AG20443 (cell line): ENCODE results near the gene LMNA.
"Not testable (repeated sequence)": the region's sequence is repeated elsewhere in the genome, so short reads cannot be mapped to it uniquely, and the experiment has no call there.

ENCODE experiments used
- DNase-seq: peaks from one replicate; pipeline ENCODE4 v3.0.0; 2012; ENCODE audit warnings: low spot score, mixed read lengths

Gene LMNA

GRCh38 chr1:156114101-156114918 lies at the start of gene LMNA:
TSS of gene LMNA (plus strand) at chr1:156114711. CDS start at chr1:156114919, 208 bp downstream.
- DNase-seq = peak; percentile 92

- DNase-seq = no peak
These were observed 49.3 kb upstream of the LMNA start for GRCh38 chr1:156065212-156065611.

- no peak for DNase-seq
These were observed 48.6 kb upstream of the LMNA start for GRCh38 chr1:156065871-156066270.

- no peak for DNase-seq
These were observed 47.2 kb upstream of the LMNA start for GRCh38 chr1:156067262-156067661.

- DNase-seq = no peak
These were observed 44.7 kb upstream of the LMNA start for GRCh38 chr1:156069490-156070455.

GRCh38 chr1:156070548-156070947 lies 44.0 kb upstream of the LMNA start:
- no peak for DNase-seq

GRCh38 chr1:156071332-156071816 lies 43.1 kb upstream of the LMNA start:
- DNase-seq = not testable (repeated sequence)

GRCh38 chr1:156072251-156072650 lies 42.3 kb upstream of the LMNA start:
- no peak for DNase-seq

GRCh38 chr1:156073110-156073687 lies 41.3 kb upstream of the LMNA start:
- no peak for DNase-seq

GRCh38 chr1:156073740-156074139 lies 40.8 kb upstream of the LMNA start:
- DNase-seq = no peak

- no peak for DNase-seq
These were observed 39.9 kb upstream of the LMNA start for GRCh38 chr1:156074661-156075060.

- DNase-seq = no peak
These were observed 39.3 kb upstream of the LMNA start for GRCh38 chr1:156075162-156075561.

GRCh38 chr1:156075775-156076204 lies 38.7 kb upstream of the LMNA start:
- DNase-seq = no peak

- DNase-seq = no peak
These were observed 37.7 kb upstream of the LMNA start for GRCh38 chr1:156076609-156077429.

GRCh38 chr1:156077430-156077760 lies 37.1 kb upstream of the LMNA start:
- no peak for DNase-seq

- DNase-seq = no peak
These were observed 35.8 kb upstream of the LMNA start for GRCh38 chr1:156078728-156079127.

GRCh38 chr1:156079762-156080161 lies 34.7 kb upstream of the LMNA start:
- no peak for DNase-seq

- no peak for DNase-seq
These were observed 34.2 kb upstream of the LMNA start for GRCh38 chr1:156080241-156080862.

GRCh38 chr1:156080863-156081179 lies 33.7 kb upstream of the LMNA start:
- no peak for DNase-seq

- no peak for DNase-seq
These were observed 33.2 kb upstream of the LMNA start for GRCh38 chr1:156081180-156081916.

- no peak for DNase-seq
These were observed 32.6 kb upstream of the LMNA start for GRCh38 chr1:156081917-156082308.
